H1 (cell line): Measurements from ENCODE around the gene FRMPD1. TPM values are rescaled to one million over a fixed set of nuclear protein-coding genes. Genes with fewer than 3 reads are reported as not detected.

ENCODE experiments used
- EGR1 ChIP-seq: IDR thresholded peaks from 2 replicates; pipeline ENCODE4 v1.6.1; 2011; ENCODE audit warnings: low read depth, low read length, borderline replicate concordance
- GTF2F1 ChIP-seq: IDR thresholded peaks from 2 replicates; pipeline ENCODE4 v1.6.1; 2012; ENCODE audit warnings: low read depth, low read length, improper control_type of control experiment, borderline replicate concordance
- KDM4A ChIP-seq: IDR thresholded peaks from one replicate; pipeline ENCODE4 v1.7.1; 2012; ENCODE audit warnings: low read depth, mild to moderate bottlenecking, moderate library complexity, low read length, inconsistent platforms; ENCODE audit not compliant: severe bottlenecking
- KDM5A ChIP-seq: fragments of 200-600 bp; IDR thresholded peaks from 2 replicates; pipeline ENCODE4 v1.7.1; 2012; ENCODE audit warnings: mild to moderate bottlenecking, low read length, inconsistent platforms, mixed read lengths
- MAFK ChIP-seq: IDR thresholded peaks from 2 replicates; pipeline ENCODE4 v1.6.1; 2012; ENCODE audit warnings: low read depth, mild to moderate bottlenecking, improper control_type of control experiment, low read length
- NRF1 ChIP-seq: IDR thresholded peaks from 2 replicates; pipeline ENCODE4 v1.6.1; 2011; ENCODE audit warnings: mild to moderate bottlenecking, low read depth, low read length, improper control_type of control experiment
- SIN3A ChIP-seq, 2 experiments: IDR thresholded peaks in 1 of 2; conservative IDR thresholded peaks in 1 of 2; 2 replicates each; pipeline ENCODE4 v1.6.1; 2011 to 2012; ENCODE audit warnings: low read length in 2 of 2, improper control_type of control experiment in 1 of 2, low read depth in 1 of 2, mild to moderate bottlenecking in 1 of 2
- polyA plus RNA-seq, 7 experiments: library from polyadenylated mRNA; depleted of rRNA in 3 of 7; stranded (reverse) in 5 of 7; unstranded in 2 of 7; fragments of >200 nt in 5 of 7; fragments of 200-250 nt in 2 of 7; gene quantifications; 1 replicate in 5 of 7; 2 replicates in 1 of 7; 4 replicates in 1 of 7; pipeline versions ENCODE4 v1.2.1 to v1.2.3, GENCODE V29; 2011 to 2013; ENCODE audit warnings: missing spikeins in 2 of 7, mixed read lengths in 2 of 7
- total RNA-seq: library from RNA; stranded (reverse); fragmentation: NEBNext Ultra II Directional; extraction: Animal tissue kit (Norgen Biotek cat#: 25700); gene quantifications from 2 replicates; pipeline ENCODE4 v1.2.1, GENCODE V29; 2021
- TF ChIP-seq, protein P1 (sequence below): fragments of 300-600 bp; sonication (generic); IDR thresholded peaks from 2 replicates; pipeline ENCODE4 v1.7.1; 2012; ENCODE audit warnings: low read length, moderate library complexity, mild to moderate bottlenecking, inconsistent platforms; ENCODE audit not compliant: insufficient replicate concordance
- TF ChIP-seq, protein P2 (sequence below): IDR thresholded peaks from 2 replicates; pipeline ENCODE4 v1.6.1; 2012; ENCODE audit warnings: low read length, inconsistent platforms

The FRMPD1 gene
- total and polyA plus RNA-seq, 2 of the 8 experiments (the other 6 are each of a cell fraction or from before 2014, with no cell fraction given) = 0.27 to 0.32 TPM

DNA sequence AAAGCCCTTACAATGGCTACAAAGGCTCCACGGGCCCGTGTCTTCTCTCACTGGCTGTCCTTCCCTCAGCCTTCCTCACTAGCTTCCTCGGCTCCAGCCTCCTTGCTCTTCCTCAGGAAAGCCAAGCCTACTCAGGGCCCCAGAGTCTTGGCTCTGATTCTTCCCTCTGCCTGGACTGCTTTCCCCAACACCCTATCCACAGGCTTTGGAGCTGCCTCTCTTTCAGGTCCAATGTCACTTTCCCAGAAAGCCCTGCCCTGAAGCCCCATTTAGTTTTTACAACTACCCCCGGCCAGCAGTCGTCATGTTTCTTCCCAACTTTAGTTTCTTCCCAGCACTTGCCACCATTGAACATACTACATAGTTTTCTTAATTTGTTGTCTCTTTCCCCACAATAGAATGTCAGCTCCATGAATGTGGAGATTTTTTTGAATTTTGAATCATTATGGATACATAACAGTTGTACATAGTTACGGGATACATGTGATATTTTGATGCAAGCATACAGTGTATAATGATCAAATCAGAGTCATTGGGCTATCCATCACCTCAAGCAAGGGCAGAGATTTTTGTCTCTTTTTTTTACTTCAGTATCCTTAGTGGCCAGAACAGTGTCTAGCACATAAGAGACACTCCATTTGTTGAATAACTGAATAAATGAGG lies 40.9 kb upstream of the FRMPD1 start (continued):
- TF ChIP-seq, protein P1, sequence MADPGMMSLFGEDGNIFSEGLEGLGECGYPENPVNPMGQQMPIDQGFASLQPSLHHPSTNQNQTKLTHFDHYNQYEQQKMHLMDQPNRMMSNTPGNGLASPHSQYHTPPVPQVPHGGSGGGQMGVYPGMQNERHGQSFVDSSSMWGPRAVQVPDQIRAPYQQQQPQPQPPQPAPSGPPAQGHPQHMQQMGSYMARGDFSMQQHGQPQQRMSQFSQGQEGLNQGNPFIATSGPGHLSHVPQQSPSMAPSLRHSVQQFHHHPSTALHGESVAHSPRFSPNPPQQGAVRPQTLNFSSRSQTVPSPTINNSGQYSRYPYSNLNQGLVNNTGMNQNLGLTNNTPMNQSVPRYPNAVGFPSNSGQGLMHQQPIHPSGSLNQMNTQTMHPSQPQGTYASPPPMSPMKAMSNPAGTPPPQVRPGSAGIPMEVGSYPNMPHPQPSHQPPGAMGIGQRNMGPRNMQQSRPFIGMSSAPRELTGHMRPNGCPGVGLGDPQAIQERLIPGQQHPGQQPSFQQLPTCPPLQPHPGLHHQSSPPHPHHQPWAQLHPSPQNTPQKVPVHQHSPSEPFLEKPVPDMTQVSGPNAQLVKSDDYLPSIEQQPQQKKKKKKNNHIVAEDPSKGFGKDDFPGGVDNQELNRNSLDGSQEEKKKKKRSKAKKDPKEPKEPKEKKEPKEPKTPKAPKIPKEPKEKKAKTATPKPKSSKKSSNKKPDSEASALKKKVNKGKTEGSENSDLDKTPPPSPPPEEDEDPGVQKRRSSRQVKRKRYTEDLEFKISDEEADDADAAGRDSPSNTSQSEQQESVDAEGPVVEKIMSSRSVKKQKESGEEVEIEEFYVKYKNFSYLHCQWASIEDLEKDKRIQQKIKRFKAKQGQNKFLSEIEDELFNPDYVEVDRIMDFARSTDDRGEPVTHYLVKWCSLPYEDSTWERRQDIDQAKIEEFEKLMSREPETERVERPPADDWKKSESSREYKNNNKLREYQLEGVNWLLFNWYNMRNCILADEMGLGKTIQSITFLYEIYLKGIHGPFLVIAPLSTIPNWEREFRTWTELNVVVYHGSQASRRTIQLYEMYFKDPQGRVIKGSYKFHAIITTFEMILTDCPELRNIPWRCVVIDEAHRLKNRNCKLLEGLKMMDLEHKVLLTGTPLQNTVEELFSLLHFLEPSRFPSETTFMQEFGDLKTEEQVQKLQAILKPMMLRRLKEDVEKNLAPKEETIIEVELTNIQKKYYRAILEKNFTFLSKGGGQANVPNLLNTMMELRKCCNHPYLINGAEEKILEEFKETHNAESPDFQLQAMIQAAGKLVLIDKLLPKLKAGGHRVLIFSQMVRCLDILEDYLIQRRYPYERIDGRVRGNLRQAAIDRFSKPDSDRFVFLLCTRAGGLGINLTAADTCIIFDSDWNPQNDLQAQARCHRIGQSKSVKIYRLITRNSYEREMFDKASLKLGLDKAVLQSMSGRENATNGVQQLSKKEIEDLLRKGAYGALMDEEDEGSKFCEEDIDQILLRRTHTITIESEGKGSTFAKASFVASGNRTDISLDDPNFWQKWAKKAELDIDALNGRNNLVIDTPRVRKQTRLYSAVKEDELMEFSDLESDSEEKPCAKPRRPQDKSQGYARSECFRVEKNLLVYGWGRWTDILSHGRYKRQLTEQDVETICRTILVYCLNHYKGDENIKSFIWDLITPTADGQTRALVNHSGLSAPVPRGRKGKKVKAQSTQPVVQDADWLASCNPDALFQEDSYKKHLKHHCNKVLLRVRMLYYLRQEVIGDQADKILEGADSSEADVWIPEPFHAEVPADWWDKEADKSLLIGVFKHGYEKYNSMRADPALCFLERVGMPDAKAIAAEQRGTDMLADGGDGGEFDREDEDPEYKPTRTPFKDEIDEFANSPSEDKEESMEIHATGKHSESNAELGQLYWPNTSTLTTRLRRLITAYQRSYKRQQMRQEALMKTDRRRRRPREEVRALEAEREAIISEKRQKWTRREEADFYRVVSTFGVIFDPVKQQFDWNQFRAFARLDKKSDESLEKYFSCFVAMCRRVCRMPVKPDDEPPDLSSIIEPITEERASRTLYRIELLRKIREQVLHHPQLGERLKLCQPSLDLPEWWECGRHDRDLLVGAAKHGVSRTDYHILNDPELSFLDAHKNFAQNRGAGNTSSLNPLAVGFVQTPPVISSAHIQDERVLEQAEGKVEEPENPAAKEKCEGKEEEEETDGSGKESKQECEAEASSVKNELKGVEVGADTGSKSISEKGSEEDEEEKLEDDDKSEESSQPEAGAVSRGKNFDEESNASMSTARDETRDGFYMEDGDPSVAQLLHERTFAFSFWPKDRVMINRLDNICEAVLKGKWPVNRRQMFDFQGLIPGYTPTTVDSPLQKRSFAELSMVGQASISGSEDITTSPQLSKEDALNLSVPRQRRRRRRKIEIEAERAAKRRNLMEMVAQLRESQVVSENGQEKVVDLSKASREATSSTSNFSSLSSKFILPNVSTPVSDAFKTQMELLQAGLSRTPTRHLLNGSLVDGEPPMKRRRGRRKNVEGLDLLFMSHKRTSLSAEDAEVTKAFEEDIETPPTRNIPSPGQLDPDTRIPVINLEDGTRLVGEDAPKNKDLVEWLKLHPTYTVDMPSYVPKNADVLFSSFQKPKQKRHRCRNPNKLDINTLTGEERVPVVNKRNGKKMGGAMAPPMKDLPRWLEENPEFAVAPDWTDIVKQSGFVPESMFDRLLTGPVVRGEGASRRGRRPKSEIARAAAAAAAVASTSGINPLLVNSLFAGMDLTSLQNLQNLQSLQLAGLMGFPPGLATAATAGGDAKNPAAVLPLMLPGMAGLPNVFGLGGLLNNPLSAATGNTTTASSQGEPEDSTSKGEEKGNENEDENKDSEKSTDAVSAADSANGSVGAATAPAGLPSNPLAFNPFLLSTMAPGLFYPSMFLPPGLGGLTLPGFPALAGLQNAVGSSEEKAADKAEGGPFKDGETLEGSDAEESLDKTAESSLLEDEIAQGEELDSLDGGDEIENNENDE = no peak
- TF ChIP-seq KDM5A (no peak), GTF2F1 (no peak), SIN3A (conservative IDR thresholded peaks at IDR 0.05 in 1 of 2, IDR thresholded peaks at IDR 0.05 in 1 of 2; ENCODE audit: low read depth in 1 of 2, low read length in 2 of 2) (no peak), EGR1 (no peak), KDM4A (no peak), MAFK (no peak), NRF1 (no peak)
- TF ChIP-seq, protein P2, sequence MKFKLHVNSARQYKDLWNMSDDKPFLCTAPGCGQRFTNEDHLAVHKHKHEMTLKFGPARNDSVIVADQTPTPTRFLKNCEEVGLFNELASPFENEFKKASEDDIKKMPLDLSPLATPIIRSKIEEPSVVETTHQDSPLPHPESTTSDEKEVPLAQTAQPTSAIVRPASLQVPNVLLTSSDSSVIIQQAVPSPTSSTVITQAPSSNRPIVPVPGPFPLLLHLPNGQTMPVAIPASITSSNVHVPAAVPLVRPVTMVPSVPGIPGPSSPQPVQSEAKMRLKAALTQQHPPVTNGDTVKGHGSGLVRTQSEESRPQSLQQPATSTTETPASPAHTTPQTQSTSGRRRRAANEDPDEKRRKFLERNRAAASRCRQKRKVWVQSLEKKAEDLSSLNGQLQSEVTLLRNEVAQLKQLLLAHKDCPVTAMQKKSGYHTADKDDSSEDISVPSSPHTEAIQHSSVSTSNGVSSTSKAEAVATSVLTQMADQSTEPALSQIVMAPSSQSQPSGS = no peak
